Left renal pelvis (tissue), 4 donors: ENCODE results near the gene RIC1. TPM values are rescaled to one million over a fixed set of nuclear protein-coding genes. Genes with fewer than 3 reads are reported as not detected.
"Not testable (repeated sequence)": the region's sequence is repeated elsewhere in the genome, so short reads cannot be mapped to it uniquely, and the experiment has no call there.

ENCODE experiments used
- DNase-seq, 4 donors: peaks; one replicate each; pipeline ENCODE4 v3.0.0-alpha.2; 2013; ENCODE audit warnings: low read depth in 4 of 4, low spot score in 3 of 4
- polyA plus RNA-seq, 4 donors: library from polyadenylated mRNA; unstranded; fragments of 120-200 nt; gene quantifications; one replicate each; pipeline ENCODE4 v1.2.1, GENCODE V29; 2013; ENCODE audit not compliant: insufficient read length in 4 of 4

RIC1 gene
- polyA plus RNA-seq, 4 donors = 28.6 to 36.0 (median 30.8) TPM

- DNase-seq = not testable (repeated sequence)
These were observed 150.9 kb downstream of the RIC1 start for GRCh38 chr9:5779705-5780218.

DNA sequence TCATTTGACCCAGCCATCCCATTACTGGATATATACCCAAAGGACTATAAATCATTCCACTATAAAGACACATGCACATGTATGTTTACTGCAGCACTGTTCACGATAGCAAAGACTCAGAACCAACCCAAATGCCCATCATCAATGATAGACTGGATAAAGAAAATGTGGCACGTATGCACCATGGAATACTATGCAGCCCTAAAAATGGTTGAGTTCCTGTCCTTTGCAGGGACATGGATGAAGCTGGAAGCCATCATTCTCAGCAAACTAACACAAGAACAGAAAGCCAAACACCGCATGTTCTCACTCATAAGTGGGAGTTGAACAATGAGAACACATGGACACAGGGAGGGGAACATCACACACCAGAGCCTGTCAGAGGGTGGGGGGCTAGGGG, 154.5 kb downstream of the RIC1 start:
- not testable (repeated sequence) for DNase-seq

GRCh38 chr9:5783982-5784381, 155.1 kb downstream of the RIC1 start:
- DNase-seq = no peak

- DNase-seq = no peak
These were observed 155.8 kb downstream of the RIC1 start for GRCh38 chr9:5784526-5785315.

GRCh38 chr9:5786370-5787127, 157.6 kb downstream of the RIC1 start:
- no peak for DNase-seq

DNA sequence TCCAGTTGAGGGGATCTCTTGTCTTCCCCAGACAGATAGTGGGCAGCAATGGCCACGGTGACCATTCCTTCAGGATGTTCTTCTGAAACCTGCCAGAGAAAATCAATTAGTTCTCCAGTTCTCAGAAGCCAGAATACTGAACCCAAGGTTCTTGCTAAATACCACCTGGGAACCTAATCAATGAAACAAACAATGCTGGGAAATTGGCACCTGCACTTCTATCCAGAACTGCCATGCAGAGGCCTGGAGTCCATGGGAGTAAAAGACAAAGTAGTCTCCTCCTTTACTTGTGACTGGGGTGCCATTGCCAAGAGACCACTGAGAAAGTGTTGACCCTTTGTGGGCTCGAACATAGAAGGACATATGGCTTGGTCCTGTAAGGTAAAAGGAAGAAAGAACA, 158.3 kb downstream of the RIC1 start:
- no peak for DNase-seq

- DNase-seq = no peak
These were observed 158.9 kb downstream of the RIC1 start for GRCh38 chr9:5787759-5788302.

DNA sequence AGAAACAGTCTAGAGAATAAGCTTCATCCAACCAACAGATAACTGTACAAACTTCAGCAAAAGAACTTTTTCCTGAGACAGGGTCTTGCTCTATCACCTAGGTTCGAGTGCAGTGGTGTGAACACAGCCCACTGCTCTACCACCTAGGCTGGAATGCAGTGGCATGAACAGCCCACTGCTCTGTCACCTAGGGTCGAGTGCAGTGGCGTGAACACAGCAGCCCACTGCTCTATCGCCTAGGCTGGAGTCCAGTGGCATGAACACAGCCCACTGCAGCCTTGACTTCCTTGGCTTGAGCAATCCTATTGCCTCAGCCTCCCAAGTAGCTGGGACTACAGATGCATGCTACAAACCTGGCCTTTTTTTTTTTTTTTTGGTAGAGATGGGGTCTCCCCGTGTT, 160.6 kb downstream of the RIC1 start:
- DNase-seq = no peak

DNA sequence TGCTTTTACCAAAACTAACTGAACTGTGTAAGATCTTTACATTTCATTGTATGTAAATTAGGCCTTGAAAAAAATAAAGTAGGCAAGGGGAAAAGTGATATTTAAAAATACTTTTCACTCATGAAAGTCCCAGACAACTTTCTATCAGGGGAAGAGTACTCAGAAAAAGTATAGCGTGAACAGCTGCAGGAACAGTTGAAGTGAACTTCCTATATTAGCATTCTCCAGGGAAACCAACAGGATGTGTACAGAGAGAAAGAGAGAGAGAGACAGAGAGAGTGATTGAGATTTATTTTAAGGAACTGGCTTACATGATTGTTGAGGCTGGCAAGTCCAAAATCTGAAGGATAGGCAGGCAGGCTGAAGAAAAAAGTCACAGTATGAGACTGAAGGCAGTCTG, 162.0 kb downstream of the RIC1 start:
- no peak for DNase-seq

- DNase-seq = no peak
These were observed 163.0 kb downstream of the RIC1 start for GRCh38 chr9:5791870-5792269.

GRCh38 chr9:5793812-5794211, 164.9 kb downstream of the RIC1 start:
- DNase-seq = no peak

- no peak for DNase-seq
These were observed 167.4 kb downstream of the RIC1 start for GRCh38 chr9:5796298-5796697.

GRCh38 chr9:5798581-5798980, 169.7 kb downstream of the RIC1 start:
- no peak for DNase-seq

DNA sequence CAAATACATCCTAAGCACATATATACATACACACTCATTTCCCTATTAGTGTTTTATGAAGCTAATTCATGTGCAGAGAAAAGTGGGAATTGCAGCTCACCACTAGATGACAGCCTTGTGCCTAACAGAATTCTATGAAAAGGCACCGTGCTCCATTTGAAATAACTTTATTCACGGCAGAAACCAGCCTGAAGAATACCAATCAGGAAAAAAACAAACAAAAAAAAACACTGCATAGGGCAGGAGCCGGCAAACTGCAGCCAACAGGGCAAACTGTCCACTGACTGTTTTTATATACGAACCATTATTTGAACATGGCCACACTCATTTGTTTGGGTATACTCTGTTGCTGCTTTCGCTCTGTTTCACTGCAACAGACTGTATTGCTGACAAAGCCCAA, 170.4 kb downstream of the RIC1 start:
- peak in 3 of 4 donors; percentile 18 to 30 (median 26) for DNase-seq

GRCh38 chr9:5800378-5800777, 171.5 kb downstream of the RIC1 start:
- not testable (repeated sequence) for DNase-seq

DNA sequence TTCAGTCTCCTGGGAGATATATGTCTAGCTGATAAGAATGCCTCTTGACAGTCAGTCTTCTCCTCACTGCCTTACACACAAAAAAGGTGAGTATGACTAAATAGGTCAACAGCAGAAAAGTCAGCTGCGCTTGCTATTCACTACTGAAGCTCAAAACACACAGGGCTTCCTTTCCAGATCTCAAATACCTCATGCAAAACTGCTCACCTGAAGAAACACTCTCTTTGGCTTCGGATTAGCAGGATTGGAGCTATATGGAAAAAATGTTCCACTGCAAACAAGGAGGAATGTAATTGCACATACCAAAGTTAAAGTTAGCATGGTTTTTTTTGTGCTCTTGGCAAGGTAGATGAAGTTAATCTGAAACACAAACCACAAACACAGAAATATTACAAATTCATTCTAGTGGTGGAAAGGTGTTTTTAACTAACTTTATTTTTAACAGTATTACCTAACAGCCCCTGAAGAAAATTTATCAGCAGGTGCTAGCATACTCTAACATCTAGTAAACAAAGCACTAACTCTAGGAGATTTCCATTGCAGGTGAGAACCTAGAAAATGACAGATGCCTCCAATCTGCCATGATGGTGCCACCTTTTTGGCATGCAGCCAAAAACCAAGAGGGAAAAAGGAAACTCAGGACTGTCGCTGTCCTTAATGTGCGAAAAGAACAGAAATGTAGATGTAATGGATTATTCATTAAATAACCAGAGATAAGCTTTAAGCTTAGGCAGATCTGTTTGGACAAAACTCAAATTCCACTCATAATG, 172.2 kb downstream of the RIC1 start:
- DNase-seq = no peak

- DNase-seq = no peak
These were observed 172.8 kb downstream of the RIC1 start for GRCh38 chr9:5801739-5802113.

- no peak for DNase-seq
These were observed 176.6 kb downstream of the RIC1 start for GRCh38 chr9:5805478-5805877.

DNA sequence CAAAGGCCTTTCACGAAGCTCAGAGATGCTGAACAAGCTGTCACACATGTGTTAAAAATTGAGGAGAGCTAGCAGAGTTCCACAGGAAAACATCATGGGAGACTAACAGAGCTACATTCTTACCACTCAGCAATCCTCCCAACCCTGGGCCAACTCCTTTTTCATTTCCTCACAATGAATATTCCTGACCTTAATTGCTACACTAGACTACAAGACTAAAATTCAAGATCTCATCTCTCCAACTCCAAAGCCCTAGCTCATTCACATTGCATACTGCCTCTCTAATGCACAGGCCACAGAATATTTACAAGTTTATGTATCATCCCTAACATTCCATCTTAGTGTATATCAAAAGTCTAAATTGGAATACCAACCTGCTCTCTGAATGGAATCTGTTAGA, 182.8 kb downstream of the RIC1 start:
- no peak for DNase-seq

DNA sequence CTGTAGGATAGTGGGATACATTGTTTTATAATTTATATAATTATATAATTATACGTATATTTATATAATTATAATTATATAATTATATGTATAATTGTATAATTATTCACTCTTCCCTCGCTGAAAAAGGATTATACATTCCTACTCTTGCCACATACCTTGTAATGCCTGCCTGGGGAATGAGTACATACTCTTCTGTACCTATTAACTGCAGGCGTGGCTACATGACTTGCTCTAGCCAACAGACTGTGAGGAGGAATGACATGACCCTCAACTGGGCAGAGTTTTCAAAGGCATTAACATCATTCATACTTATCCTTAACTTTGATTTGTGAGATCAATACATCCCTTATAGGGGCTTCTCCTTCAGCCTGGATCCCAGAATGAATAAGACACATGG, 184.9 kb downstream of the RIC1 start:
- DNase-seq = no peak

DNA sequence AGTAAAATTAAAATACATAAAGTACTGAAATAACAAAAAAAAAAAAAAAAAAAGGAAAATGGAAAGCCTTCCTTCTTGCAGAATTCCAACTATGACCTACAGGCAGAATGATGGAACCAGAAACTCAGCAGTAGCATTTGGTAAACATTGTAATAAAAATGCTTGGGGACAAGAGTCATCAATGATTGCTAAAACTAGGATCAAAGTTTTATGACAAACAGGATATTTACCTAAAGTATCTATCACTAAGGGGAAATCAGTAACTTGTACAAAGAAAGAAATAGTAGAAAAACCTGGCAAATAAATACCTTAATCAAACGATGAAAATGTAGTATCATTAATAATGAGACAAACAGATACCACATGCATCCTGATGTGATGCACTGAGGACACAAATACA, 186.6 kb downstream of the RIC1 start:
- no peak for DNase-seq
